ENCODE results near the gene PRKN.

PRKN gene

GRCh38 chr6:161359618-161359945, 1368.0 kb downstream of the PRKN start:
- H3K27ac ChIP-seq: no peak overlapping the region
- TF ChIP-seq, protein P1, sequence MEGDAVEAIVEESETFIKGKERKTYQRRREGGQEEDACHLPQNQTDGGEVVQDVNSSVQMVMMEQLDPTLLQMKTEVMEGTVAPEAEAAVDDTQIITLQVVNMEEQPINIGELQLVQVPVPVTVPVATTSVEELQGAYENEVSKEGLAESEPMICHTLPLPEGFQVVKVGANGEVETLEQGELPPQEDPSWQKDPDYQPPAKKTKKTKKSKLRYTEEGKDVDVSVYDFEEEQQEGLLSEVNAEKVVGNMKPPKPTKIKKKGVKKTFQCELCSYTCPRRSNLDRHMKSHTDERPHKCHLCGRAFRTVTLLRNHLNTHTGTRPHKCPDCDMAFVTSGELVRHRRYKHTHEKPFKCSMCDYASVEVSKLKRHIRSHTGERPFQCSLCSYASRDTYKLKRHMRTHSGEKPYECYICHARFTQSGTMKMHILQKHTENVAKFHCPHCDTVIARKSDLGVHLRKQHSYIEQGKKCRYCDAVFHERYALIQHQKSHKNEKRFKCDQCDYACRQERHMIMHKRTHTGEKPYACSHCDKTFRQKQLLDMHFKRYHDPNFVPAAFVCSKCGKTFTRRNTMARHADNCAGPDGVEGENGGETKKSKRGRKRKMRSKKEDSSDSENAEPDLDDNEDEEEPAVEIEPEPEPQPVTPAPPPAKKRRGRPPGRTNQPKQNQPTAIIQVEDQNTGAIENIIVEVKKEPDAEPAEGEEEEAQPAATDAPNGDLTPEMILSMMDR (IDR thresholded peaks at IDR 0.05): no peak
- TF ChIP-seq ZFX (IDR thresholded peaks at IDR 0.05; ENCODE audit: borderline replicate concordance): no peak

DNA sequence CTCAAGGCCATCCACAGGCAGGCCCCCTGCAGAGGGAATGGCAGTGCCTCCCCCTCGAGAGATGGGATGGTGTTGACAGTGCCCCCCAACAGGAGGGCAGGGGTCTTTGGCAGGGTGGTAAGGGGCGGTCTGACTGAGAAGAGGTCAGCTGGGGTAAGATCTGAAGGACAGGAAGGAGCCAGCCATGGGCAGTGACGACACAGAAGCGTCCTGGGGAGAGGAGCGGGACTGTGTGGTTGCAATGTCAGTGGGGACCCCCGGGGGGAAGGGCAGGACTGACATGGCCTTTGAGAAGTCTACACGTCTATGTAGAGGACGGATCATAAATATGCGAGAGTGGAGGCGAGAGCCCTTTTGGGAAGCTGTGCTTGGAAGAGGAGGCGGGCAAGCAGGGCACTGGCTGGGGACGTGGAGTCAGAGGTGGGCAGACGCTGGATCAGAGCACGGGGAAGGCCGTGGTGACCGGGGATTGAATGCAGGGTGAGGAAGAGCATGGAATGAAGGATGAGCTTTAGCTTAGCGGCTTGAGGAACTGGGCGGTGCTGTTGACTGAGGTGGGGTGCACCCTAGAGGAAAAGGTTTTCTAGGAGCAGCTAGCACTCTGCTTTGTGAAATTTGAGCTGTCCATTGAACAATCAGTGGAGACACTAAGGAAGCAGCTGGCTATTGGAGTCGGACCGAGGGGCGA, 1371.3 kb downstream of the PRKN start:
- H3K27ac ChIP-seq: no peak overlapping the region
- TF ChIP-seq ZFX (IDR thresholded peaks at IDR 0.05; ENCODE audit: borderline replicate concordance): no peak
- TF ChIP-seq, protein P1 (IDR thresholded peaks at IDR 0.05): no peak

DNA sequence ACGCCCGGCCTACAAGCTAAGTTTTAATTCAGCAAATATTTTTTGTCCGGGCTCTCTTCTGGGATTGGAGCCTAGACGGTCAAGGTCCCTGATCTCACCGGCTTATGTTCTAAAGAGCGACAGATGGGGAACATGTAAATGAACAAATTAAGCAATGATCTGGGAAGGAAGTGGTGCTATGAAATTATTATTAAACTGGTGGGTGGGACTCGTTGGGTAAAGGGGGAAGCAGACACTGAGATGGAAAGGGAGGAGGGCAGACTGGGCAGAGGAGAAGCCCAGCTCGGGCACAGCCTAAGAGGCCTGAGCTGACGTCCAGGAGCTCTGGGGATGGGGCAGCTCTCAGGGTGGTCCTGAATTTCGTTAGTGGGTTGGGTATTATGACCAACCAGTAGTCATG, 1371.9 kb downstream of the PRKN start:
- H3K27ac ChIP-seq: no peak overlapping the region
- TF ChIP-seq, protein P1 (IDR thresholded peaks at IDR 0.05): no peak
- no peak for TF ChIP-seq ZFX (IDR thresholded peaks at IDR 0.05; ENCODE audit: borderline replicate concordance)

DNA sequence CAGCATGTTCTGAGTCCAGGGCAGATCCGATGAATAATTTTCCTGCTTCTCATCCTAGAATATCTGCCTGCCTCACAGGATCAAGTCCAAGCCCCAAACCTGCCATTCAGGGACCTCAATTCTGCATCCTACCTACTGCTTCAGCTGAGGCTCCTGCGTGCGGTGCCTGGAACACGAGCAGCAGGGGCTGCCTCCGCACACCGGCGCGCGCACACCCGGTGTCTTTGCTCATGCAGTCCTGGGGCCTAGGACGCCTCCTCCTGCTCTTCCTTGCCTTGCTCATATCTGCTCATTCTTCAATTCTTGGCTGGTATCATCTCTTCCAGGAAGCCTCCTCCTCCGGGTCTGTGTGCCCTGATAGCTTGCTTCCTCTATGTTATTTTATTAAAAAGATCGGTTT, 1372.6 kb downstream of the PRKN start:
- no peak for TF ChIP-seq ZFX (IDR thresholded peaks at IDR 0.05; ENCODE audit: borderline replicate concordance)
- TF ChIP-seq, protein P1 (IDR thresholded peaks at IDR 0.05): no peak
- no peak overlapping the region for H3K27ac ChIP-seq

GRCh38 chr6:161354276-161354840, 1373.2 kb downstream of the PRKN start:
- no peak overlapping the region for H3K27ac ChIP-seq
- TF ChIP-seq, protein P1 (IDR thresholded peaks at IDR 0.05): no peak
- no peak for TF ChIP-seq ZFX (IDR thresholded peaks at IDR 0.05; ENCODE audit: borderline replicate concordance)

GRCh38 chr6:161353208-161353613, 1374.4 kb downstream of the PRKN start:
- H3K27ac ChIP-seq: no peak overlapping the region
- no peak for TF ChIP-seq ZFX (IDR thresholded peaks at IDR 0.05; ENCODE audit: borderline replicate concordance)
- TF ChIP-seq, protein P1 (IDR thresholded peaks at IDR 0.05): no peak

- no peak for TF ChIP-seq ZFX (IDR thresholded peaks at IDR 0.05; ENCODE audit: borderline replicate concordance)
- TF ChIP-seq, protein P1 (IDR thresholded peaks at IDR 0.05): no peak
- no peak overlapping the region for H3K27ac ChIP-seq
Observed at GRCh38 chr6:161351858-161352257, 1375.7 kb downstream of the PRKN start.

All from 22Rv1 (cell line).